Measurements from ENCODE around the gene CAPZA1. TPM values are rescaled to one million over a fixed set of nuclear protein-coding genes. Genes with fewer than 3 reads are reported as not detected.
A peak's percentile ranks its signal among the peaks of the same experiment; 100 is the strongest.

Gene CAPZA1
- total and polyA plus RNA-seq, 2 donors (not counting 3 experiments of a cell fraction or from before 2014, with no cell fraction given) = 77.1 to 183 TPM

DNA sequence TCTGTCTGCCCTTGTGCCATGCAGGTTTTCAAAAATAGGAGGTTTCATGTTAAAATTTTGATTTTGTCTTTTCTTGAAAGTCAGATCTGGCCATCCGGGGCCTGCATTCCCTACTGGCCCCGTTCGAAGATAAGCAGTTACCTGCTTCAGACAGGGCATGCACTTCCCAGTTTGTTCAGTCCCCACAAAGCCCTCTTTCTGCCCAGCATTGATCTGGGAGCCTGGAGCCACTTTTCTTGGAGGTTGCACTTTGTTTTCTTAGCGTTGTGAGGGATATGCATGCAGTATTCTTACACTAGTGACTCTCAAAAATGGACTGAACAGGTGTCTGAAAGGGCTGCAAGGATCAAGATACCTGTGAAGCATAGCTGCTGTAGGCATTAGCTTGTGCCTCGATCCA lies 66.3 kb downstream of the CAPZA1 start:
- H3K9me3 ChIP-seq (replicated peaks; ENCODE audit: control insufficient read depth, insufficient read depth, low read length) = no peaks in the 10 kb centered on the region
- H3K4me3 ChIP-seq (replicated peaks in 1 of 3; ENCODE audit: insufficient read depth in 1 of 3, low read depth in 1 of 3, low read length in 3 of 3) = no peak overlapping the region
- dilution Hi-C loops (cut with MboI; ENCODE audit: extremely low pct_ligation_motif_present, low sequenced_read_pairs) (no loop called here), intact Hi-C loops (cut with micrococcal nuclease) (no loop called here)
- peaks cover 0 to 7% of the 10 kb centered on the region in 2 experiments for H3K36me3 ChIP-seq (ENCODE audit: control insufficient read depth in 2 of 2, extremely low read depth in 1 of 2, insufficient read depth in 2 of 2, low read length in 2 of 2)
- H3K27ac ChIP-seq (ENCODE audit: insufficient read depth, low read depth, low read length) = no peak overlapping the region
- TF ChIP-seq POLR2A (IDR thresholded peaks at IDR 0.05; ENCODE audit: low read depth, low read length) = no peak
- TF ChIP-seq, protein P1, sequence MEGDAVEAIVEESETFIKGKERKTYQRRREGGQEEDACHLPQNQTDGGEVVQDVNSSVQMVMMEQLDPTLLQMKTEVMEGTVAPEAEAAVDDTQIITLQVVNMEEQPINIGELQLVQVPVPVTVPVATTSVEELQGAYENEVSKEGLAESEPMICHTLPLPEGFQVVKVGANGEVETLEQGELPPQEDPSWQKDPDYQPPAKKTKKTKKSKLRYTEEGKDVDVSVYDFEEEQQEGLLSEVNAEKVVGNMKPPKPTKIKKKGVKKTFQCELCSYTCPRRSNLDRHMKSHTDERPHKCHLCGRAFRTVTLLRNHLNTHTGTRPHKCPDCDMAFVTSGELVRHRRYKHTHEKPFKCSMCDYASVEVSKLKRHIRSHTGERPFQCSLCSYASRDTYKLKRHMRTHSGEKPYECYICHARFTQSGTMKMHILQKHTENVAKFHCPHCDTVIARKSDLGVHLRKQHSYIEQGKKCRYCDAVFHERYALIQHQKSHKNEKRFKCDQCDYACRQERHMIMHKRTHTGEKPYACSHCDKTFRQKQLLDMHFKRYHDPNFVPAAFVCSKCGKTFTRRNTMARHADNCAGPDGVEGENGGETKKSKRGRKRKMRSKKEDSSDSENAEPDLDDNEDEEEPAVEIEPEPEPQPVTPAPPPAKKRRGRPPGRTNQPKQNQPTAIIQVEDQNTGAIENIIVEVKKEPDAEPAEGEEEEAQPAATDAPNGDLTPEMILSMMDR (IDR thresholded peaks at IDR 0.05; ENCODE audit: extremely low read depth in 1 of 2, insufficient read depth in 1 of 2, low read depth in 1 of 2, low read length in 2 of 2) = no peak
- TF ChIP-seq GATA2 (IDR thresholded peaks at IDR 0.05; ENCODE audit: insufficient read depth, insufficient read length, low read depth, low read length) = no peak
- no peak for TF ChIP-seq POLR2AphosphoS5 (IDR thresholded peaks at IDR 0.05; ENCODE audit: insufficient read depth, low read depth, low read length)
- no peak for TF ChIP-seq JUN (IDR thresholded peaks at IDR 0.05; ENCODE audit: borderline replicate concordance, insufficient read depth, insufficient read length, low read depth)
- TF ChIP-seq EZH2 (IDR thresholded peaks at IDR 0.05; ENCODE audit: borderline replicate concordance, low read depth, low read length, severe bottlenecking) = no peak
- no peak for TF ChIP-seq FOS (IDR thresholded peaks at IDR 0.05; ENCODE audit: borderline replicate concordance, insufficient read depth, low read length)
- TF ChIP-seq MYC (IDR thresholded peaks at IDR 0.05; ENCODE audit: low read depth, low read length) = no peak
- TF ChIP-seq, protein P2, sequence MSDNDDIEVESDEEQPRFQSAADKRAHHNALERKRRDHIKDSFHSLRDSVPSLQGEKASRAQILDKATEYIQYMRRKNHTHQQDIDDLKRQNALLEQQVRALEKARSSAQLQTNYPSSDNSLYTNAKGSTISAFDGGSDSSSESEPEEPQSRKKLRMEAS (IDR thresholded peaks at IDR 0.05; ENCODE audit: insufficient read depth, insufficient read length) = no peak
- H4K20me1 ChIP-seq (replicated peaks; ENCODE audit: control insufficient read depth, extremely low read depth, insufficient read depth, low read length) = no peaks in the 10 kb centered on the region
- H3K27me3 ChIP-seq (ENCODE audit: control insufficient read depth in 2 of 2, insufficient read depth in 2 of 2, low read length in 2 of 2) = no peaks in the 10 kb centered on the region
- H3K9ac ChIP-seq (replicated peaks; ENCODE audit: extremely low read depth, insufficient read depth, low read length) = no peak overlapping the region
- H2AFZ ChIP-seq (ENCODE audit: low read depth, low read length) = no peak overlapping the region
- no peaks in the 10 kb centered on the region for H3K79me2 ChIP-seq (ENCODE audit: control insufficient read depth, insufficient read depth, low read length)
- CTCF ChIA-PET = interaction anchor here (0.5 kb wide), 1 partner anchor 63 kb away, joined by 3 read pairs; no protein-coding TSS in a partner anchor
- H3K4me1 ChIP-seq (ENCODE audit: control insufficient read depth, extremely low read depth, insufficient read depth, low read length) = no peaks in the 10 kb centered on the region
- H3K4me2 ChIP-seq (ENCODE audit: insufficient read depth, low read length) = no peak overlapping the region
- POLR2A ChIA-PET = no interaction called here
- no peaks in the 10 kb centered on the region for H3K9me1 ChIP-seq (replicated peaks; ENCODE audit: control insufficient read depth, extremely low read depth, insufficient read depth, low read length)
- DNase-seq (ENCODE audit: low read depth, low spot score) (no peak), FAIRE-seq (peak; percentile 12)
- no TSS peak for BruUV-seq (replicated peaks)

All from endothelial cell of umbilical vein (primary cell).